ENCODE measurements around the gene ATPAF1.

GRCh38 chr1:46687921-46688509 lies 19.9 kb upstream of the ATPAF1 start:
- TF ChIP-seq SNIP1 (IDR thresholded peaks at IDR 0.05; ENCODE audit: low read depth) (no peak), RUNX1 (IDR thresholded peaks at IDR 0.05; ENCODE audit: low read depth) (no peak), GATA2 (CRISPR knock-in tag; IDR thresholded peaks at IDR 0.05) (no peak), ZNF79 (CRISPR knock-in tag; IDR thresholded peaks at IDR 0.05; ENCODE audit: low read depth) (no peak), EZH2 (IDR thresholded peaks at IDR 0.05; ENCODE audit: borderline replicate concordance, low read depth, low read length) (no peak), ZFX (CRISPR knock-in tag; IDR thresholded peaks at IDR 0.05) (no peak), CUX1 (CRISPR knock-in tag; IDR thresholded peaks at IDR 0.05) (no peak), KDM1A (IDR thresholded peaks at IDR 0.05) (no peak), ZSCAN29 (IDR thresholded peaks at IDR 0.05) (no peak), DPF2 (IDR thresholded peaks at IDR 0.05) (no peak), SRSF1 (IDR thresholded peaks at IDR 0.05; ENCODE audit: low read depth, low read length) (no peak)

All from K562 (cell line).